ENCODE measurements around the gene CPPED1.

- no peak for TF ChIP-seq CTCF (IDR thresholded peaks at IDR 0.05 in 2 of 3, conservative IDR thresholded peaks at IDR 0.05 in 1 of 3; ENCODE audit: control insufficient read depth in 2 of 3, extremely low read depth in 1 of 3, insufficient read depth in 1 of 3, low read depth in 3 of 3, low read length in 3 of 3)
- no peak for TF ChIP-seq ZNF274 (IDR thresholded peaks at IDR 0.05; ENCODE audit: insufficient read depth, insufficient read length)
- TF ChIP-seq RCOR1 (conservative IDR thresholded peaks at IDR 0.05; ENCODE audit: low read depth, low read length) = no peak
- no peak for TF ChIP-seq NFIC (IDR thresholded peaks at IDR 0.05; ENCODE audit: low read depth, low read length)
- TF ChIP-seq JUND (IDR thresholded peaks at IDR 0.05; ENCODE audit: low read depth, low read length) = no peak
- TF ChIP-seq REST (IDR thresholded peaks at IDR 0.05; ENCODE audit: low read depth, low read length) = no peak
Measured at GRCh38 chr16:12682432-12683165, 121.1 kb downstream of the CPPED1 start.
